SW480 (cell line): ENCODE measurements around the gene UBE2V1.
"Not testable (repeated sequence)": the region's sequence is repeated elsewhere in the genome, so short reads cannot be mapped to it uniquely, and the experiment has no call there.

ENCODE experiments used
- DNase-seq: peaks from one replicate; pipeline ENCODE4 v3.0.0-alpha.2; 2016; ENCODE audit warnings: low spot score

Gene UBE2V1

DNA sequence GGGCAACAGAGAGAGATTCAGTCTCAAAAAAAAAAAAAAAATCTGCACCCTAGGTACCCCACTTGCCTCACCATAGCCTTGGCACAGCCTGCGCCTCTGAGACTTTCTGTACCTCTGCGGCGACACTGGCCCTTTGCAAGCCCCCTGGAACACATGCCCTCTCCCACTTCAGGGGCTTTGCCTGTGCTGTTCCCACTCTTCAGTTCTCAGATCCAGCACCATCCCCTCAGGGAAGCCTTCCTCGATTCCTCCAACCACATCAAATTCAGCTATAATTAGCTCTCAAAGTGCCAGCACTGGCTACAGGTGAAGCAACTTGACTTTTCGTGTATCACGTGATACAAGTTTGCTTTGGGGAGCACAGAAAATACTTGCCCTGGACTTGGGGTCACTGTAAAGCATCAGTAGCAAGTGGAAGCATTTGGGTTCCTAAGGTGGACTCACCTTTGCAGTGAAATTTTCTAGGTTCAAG, 2.1 kb upstream of the UBE2V1 start:
- no peak for DNase-seq

GRCh38 chr20:50113420-50114224, 672 bp upstream of the UBE2V1 start:
- no peak for DNase-seq

DNA sequence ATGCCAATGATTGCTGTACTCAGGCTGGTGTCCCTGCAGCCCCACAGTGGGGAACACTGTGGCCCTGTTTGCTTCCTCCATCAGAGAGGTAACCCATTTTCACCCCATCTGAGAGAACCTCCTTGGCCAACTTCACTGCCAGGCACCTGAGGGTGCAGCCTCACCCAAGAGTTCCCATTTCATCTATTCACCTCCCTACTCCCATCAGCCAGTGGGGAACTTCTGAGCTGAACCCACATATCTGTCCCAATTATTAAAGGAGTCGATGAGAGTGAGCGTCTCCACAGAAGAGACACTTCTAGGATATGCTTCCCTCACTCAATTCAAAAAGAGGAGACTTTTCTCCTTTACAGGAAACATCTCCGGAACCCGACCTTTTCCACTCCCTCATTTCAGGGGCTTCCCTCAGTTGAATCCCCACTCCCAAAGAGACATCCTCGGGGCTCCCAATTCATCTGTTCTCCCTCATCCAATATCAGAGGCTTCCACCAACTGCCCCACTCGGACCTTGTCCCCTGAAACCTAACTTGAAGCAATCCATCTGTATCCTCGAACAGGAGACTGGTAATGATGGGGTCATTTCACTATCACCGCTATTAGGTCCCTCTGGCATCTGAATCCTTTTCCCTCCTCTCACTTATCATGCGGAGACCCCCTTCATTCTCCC, 988 bp downstream of the UBE2V1 start:
- DNase-seq, result no peak

DNA sequence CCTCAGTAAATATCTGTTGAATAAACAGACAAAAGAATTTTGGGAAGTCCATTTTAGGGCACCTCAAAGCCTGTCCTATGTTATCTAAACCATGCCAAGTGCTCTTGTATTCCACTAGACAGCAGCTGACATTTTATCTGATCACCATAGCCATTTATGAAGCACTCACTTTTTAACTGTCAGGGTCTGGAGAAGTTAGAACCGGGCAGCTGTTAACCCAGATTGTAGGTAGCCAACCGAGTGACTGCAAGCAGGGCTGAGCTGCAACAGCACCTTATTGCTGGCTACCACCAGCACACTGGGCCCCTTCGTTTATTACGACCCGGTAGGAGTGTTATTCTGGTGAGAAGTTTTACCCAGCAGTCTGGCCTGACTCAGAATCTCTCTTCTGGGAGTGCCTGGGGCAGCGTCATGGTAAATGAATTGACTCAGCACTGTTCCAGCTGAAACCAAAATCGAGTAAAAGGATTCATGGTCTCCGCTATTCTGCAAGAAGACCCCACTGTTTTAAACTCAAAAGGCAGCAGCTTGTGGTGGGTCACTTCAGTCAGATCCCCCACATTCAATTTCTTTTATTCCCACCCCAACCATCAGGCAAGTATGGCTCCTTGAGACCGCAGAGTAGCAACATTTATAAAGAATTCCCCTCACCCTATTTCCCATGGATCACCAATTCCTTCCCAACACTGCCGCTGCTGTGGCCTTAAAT, 1.7 kb downstream of the UBE2V1 start:
- no peak for DNase-seq

DNA sequence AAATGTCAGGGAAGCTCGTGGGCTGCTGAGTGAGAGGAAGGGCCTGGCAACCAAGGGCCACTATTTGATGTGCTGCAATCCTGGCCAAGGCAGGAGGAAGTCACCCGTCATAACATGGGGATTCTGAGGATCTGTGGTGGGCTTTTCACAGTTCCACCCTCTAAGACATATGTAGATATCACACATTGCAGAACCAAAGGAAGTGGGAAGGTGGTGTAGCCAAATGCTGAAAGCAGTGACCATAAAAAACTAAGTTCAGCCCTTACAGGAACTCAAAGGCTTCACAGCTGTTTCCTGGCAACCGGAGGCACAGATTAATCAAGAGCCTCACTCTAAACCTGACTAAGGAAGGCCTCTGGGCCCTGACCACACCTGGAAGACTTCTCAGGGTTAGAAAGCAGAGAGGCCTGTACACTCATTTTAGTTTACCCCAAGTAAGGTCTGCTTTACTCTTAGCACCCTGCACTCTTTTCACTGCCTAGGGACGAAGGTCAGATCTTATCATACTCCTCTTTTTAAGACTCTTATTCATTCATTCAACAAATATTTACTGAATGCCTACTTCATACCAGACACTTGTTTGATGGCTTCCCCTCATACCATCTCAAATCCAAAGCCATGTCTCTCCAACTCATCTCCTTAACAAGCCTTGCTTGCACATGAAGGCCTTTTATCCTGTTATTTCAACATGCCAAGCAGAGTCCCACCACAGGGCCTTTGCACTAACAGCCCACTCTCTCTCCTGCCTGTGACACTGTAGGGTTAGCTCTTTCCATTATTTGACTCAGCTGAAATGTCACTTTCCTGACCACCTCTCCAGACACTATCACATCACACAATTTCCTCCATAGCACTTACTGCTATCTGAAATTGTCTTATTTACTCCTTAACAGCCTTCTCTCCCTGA, 2.6 kb downstream of the UBE2V1 start:
- no peak for DNase-seq

GRCh38 chr20:50108556-50109235, 4.3 kb downstream of the UBE2V1 start:
- no peak for DNase-seq

- DNase-seq, result no peak
Observed at GRCh38 chr20:50107796-50108331, 5.1 kb downstream of the UBE2V1 start.

DNA sequence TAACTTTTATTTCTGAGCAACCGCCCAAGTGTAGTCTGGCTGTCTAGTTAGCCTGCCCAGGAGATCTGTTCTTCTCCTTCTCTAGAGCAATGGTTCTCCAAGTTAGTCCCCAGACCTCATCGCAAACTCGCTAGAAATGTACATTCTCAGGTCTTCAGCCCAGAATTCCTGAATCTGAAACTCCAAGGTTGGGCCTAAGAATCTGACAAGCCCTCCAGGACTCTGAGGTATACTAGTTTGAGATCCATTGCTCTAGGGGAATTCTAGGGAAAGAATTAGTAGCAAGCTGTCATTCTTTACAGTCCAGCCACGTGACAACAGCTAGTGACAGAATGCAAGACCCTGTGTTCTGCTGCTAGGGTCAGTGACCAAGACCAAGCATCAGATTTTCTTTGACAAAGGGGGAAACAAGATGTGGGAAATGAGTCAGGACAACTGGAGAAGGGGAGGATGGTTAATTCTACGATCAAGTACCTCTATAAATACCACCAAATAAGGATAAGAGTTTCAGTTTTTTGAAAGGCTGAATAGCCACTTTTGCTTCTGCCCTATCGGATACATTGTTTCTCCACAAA, 5.8 kb downstream of the UBE2V1 start:
- no peak for DNase-seq

- DNase-seq, result not testable (repeated sequence)
Observed at GRCh38 chr20:50106669-50107068, 6.3 kb downstream of the UBE2V1 start.

- DNase-seq, result peak; percentile 74
Observed at GRCh38 chr20:50103464-50104107, 9.4 kb downstream of the UBE2V1 start.

DNA sequence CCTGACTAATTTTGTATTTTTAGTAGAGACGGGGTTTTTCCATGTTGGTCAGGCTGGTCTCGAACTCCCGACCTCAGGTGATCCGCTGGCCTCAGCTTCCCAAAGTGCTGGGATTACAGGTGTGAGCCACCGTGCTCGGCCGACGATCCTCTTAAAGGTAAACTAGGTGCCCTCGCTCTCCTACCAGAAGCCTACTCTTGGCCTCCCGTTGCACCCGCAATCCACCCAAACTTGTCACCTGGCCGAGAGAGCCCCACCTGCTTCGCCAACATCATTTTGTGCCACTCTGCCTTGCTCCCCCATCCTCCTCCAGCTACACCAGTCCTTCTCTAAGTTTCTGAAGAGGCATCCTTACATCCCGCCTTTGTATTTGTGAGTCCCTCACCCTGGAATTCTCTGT, 10.4 kb downstream of the UBE2V1 start:
- DNase-seq, result not testable (repeated sequence)

DNA sequence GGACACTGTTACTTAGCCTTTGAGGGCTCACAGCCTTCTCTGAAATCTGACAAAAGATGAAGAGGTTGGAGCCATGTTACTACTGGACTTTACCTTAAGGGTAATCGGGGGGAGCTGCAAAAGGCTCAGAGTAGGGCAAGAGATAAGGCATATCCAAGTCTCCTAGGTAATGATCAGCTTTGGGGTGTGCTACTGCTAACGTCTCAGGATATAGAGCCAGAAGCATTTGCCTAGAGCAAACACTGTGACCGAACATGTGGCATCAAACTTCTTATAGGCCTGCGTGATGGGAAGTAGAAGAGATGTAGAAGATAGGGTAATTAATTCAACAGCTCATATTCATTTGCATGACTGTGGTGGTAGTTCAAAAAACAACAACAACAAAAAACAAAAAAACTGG, 11.1 kb downstream of the UBE2V1 start:
- no peak for DNase-seq

- no peak for DNase-seq
Observed at GRCh38 chr20:50101281-50101680, 11.7 kb downstream of the UBE2V1 start.

GRCh38 chr20:50100552-50100951, 12.4 kb downstream of the UBE2V1 start:
- DNase-seq, result no peak

DNA sequence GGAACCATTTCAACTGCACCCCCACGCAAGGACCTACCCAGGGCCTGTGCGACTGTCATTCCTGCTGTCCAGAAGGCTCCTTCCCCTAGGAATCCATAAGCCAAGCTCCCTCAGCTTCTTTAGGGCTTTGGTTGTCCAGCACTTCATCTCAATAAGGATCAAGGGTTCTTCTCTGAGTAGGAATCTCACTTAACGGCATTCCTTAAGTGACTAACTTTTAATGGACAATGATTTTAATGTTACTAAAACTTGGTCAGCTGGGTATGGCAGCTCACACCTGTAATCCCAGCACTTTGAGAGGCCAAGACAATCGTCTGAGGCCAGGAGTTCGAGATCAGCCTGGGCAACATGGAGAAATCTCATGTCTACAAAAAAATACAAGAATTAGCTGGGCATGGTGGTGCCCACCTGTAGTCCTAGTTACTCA, 13.4 kb downstream of the UBE2V1 start:
- no peak for DNase-seq

DNA sequence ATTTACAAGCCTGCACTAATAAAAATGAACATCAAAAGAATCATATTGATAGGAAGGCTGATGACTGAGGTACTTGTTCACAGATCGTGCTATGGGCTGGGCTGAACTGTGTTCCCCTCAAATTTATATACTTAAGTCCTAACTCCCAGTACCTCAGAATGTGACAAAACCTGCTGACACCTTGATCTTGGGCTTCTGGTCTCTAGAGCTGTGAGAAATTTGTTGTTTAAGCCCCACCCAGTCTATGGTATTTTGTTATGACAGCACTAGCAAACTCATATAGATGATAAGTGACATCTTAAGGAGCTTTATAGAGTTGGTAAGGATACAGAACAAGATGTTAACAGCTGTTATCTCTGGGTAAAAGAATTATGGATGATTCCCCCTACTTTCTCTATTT, 13.8 kb downstream of the UBE2V1 start:
- DNase-seq, result no peak

GRCh38 chr20:50098259-50098658, 14.7 kb downstream of the UBE2V1 start:
- DNase-seq, result no peak

GRCh38 chr20:50097843-50098242, 15.1 kb downstream of the UBE2V1 start:
- DNase-seq, result no peak

GRCh38 chr20:50096237-50096636, 16.7 kb downstream of the UBE2V1 start:
- DNase-seq, result no peak

GRCh38 chr20:50095476-50096078, 17.4 kb downstream of the UBE2V1 start:
- DNase-seq, result no peak
